Right lobe of liver (tissue), 6 donors: ENCODE data around the gene TESMIN. TPM values are rescaled to one million over a fixed set of nuclear protein-coding genes. Genes with fewer than 3 reads are reported as not detected.

Experiments used
- ATAC-seq, 4 donors: fragments of 200-7000 bp; cut with Tn5 transposase; one replicate each; pipeline ENCODE4 v1.9.1; 2020; ENCODE audit warnings: mild to moderate bottlenecking in 4 of 4, moderate library complexity in 4 of 4
- DNase-seq, 3 donors: peaks; one replicate each; pipeline ENCODE4 v3.0.0-alpha.2; 2020
- H3K27ac ChIP-seq, 3 donors: fragments of 200-600 bp; one replicate each; pipeline ENCODE4 v1.8.0; 2022
- H3K27me3 ChIP-seq, 2 donors: fragments of 200-600 bp; one replicate each; pipeline ENCODE4 v1.8.0; 2022
- H3K36me3 ChIP-seq, 4 donors: fragments of 200-600 bp; sonication (generic) in 1 of 4; one replicate each; pipeline versions ENCODE4 v1.5.1 to v1.8.0; 2017 to 2022; ENCODE audit warnings: control low read depth in 1 of 4
- H3K4me1 ChIP-seq, 4 donors: fragments of 200-600 bp; sonication (generic) in 1 of 4; one replicate each; pipeline versions ENCODE4 v1.5.1 to v1.8.0; 2017 to 2022; ENCODE audit warnings: control low read depth in 1 of 4
- H3K4me3 ChIP-seq, 3 donors: fragments of 200-600 bp; one replicate each; pipeline ENCODE4 v1.8.0; 2022
- H3K9me3 ChIP-seq, 4 donors: fragments of 200-600 bp; sonication (generic) in 1 of 4; one replicate each; pipeline versions ENCODE4 v1.5.1 to v1.8.0; 2017 to 2022; ENCODE audit warnings: control low read depth in 1 of 4
- CTCF ChIP-seq, 4 donors: fragments of 200-600 bp in 3 of 4; fragments of 450-650 bp in 1 of 4; IDR thresholded peaks; one replicate each; pipeline versions ENCODE4 v1.5.1 to v1.8.0; 2016 to 2022; ENCODE audit warnings: antibody characterized with exemption in 4 of 4, mild to moderate bottlenecking in 2 of 4
- POLR2A ChIP-seq: fragments of 450-650 bp; IDR thresholded peaks from one replicate; pipeline ENCODE4 v1.6.1; 2017; ENCODE audit warnings: antibody characterized with exemption, mild to moderate bottlenecking
- WGBS: methylation state at CpG from one replicate; pipeline ENCODE4 v1.1.6; 2018; ENCODE audit warnings: low coverage, low lambda C conversion rate; ENCODE audit not compliant: insufficient coverage; ENCODE audit errors: missing lambda C conversion rate; 5-methylcytosine and 5-hydroxymethylcytosine counted together
- intact Hi-C, 2 donors: fragments of 100-400 bp; cut with DNase I; formaldehyde crosslinking; loops; one replicate each; pipeline versions ENCODE4 v1.11.2 to v1.14.1; 2022
- total RNA-seq, 6 experiments: library from RNA; depleted of rRNA in 2 of 6; stranded (reverse); fragments of >200 nt in 2 of 6; fragmentation: NEBNext Ultra II Directional in 3 of 6; extraction: Animal tissue kit (Norgen Biotek cat#: 25700) in 3 of 6; gene quantifications; one replicate each; pipeline versions ENCODE4 v1.1.0 to v1.2.4, GENCODE V29; 2016 to 2023
- donor health status: DM: no; HTN: yes; CAD: no.
- donor health status: DM: no; HTN: no; CAD: no.
- donor health status: DM: no; HTN: no; CAD: no.
- donor health status: DM: no; HTN: yes; CAD: no.
- donor health status: DM: no; HTN: yes; CAD: no.

TESMIN gene
- total RNA-seq, 6 experiments from 2014 or later, result 0.42 to 1.4 (median 0.80) TPM

GRCh38 chr11:68686486-68686885 is 64.8 kb downstream of the TESMIN start:
- H3K27me3 ChIP-seq, result peaks cover 0 to 15% of the 10 kb centered on the region in 2 donors
- H3K36me3 ChIP-seq, result no peaks in the 10 kb centered on the region
- H3K27ac ChIP-seq, result no peak overlapping the region
- no peak for ATAC-seq
- H3K4me1 ChIP-seq, result peaks cover 0 to 10% (median 0%) of the 10 kb centered on the region in 4 donors
- WGBS, result 52% methylated on average over 2 of the region's 12 CpGs
- no peaks in the 10 kb centered on the region for H3K9me3 ChIP-seq
- H3K4me3 ChIP-seq, result no peak overlapping the region
- intact Hi-C loops, result no loop called here
- TF ChIP-seq POLR2A (no peak), CTCF (IDR thresholded peaks at IDR 0.05) (no peak)
- peak in 1 of 3 donors; percentile 37 for DNase-seq

DNA sequence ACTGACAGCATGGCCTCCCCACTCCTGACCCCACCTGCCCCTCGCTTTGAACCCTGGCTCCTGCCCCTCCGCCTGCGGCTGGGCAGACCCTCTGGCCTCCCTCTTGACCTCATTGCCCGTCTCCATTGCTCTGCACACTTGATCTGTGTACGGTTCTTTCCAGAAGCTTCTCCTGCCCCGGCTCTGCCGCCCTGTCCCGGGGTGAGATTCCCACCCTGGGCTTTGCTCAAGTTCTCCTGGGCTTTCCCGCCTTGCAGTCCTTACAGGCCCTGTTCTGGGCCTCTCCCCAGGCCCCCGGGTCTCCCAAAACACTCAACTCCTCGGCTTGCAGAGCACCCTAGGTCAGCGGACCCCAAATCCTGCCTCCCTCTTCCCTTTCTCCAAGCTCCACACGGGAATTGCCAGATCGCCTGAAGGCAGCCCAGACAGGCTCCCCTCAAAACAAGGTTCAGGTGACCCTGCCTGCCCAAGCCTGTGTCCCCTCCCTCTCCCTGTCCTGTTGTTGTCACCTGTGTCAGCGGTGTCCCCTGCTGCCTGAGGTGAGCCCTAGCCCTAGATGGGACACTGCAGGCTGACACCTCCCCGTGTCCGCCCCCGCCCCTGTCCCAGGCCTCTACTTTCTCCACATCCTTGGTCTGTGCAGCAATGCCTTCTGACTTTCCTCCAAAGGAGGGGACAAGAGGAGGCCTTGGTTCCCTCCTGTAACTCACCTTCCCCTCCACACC is 65.5 kb downstream of the TESMIN start:
- DNase-seq (peak in 1 of 3 donors; percentile 34), ATAC-seq (no peak)
- WGBS, result 84% methylated on average over 14 of the region's 18 CpGs
- Histone ChIP-seq H3K27ac (no peak overlapping the region), H3K27me3 (peaks cover 0 to 15% of the 10 kb centered on the region in 2 donors), H3K36me3 (no peaks in the 10 kb centered on the region), H3K9me3 (no peaks in the 10 kb centered on the region), H3K4me3 (no peak overlapping the region), H3K4me1 (peaks cover 0 to 10% (median 0%) of the 10 kb centered on the region in 4 donors)
- intact Hi-C loops, result no loop called here
- TF ChIP-seq CTCF (IDR thresholded peaks at IDR 0.05) (no peak), POLR2A (no peak)

GRCh38 chr11:68684385-68685356 is 66.6 kb downstream of the TESMIN start, which contains the start of gene GAL:
TSS of gene GAL (plus strand) at chr11:68684544. CDS start at chr11:68684924, 380 bp downstream.
- H3K27ac ChIP-seq, result no peak within 1 kb of the TSS
- peaks cover 0 to 15% of the 10 kb centered on the region in 2 donors for H3K27me3 ChIP-seq
- no peaks in the 10 kb centered on the region for H3K9me3 ChIP-seq
- H3K36me3 ChIP-seq, result no peaks in the 10 kb centered on the region
- peak in 1 of 3 donors; percentile 40 for DNase-seq
- peak within 1 kb of the TSS in 1 of 3 donors; percentile 26 for H3K4me3 ChIP-seq
- peak; percentile 24 to 40 (median 34) for ATAC-seq
- TF ChIP-seq CTCF (IDR thresholded peaks at IDR 0.05) (no peak), POLR2A (no peak)
- 31% methylated on average over 15 of the region's 113 CpGs for WGBS
- H3K4me1 ChIP-seq, result peaks cover 0 to 10% (median 0%) of the 10 kb centered on the region in 4 donors
- intact Hi-C loops, result no loop called here

GRCh38 chr11:68683536-68684384 is 67.6 kb downstream of the TESMIN start:
- 29% methylated on average over 4 of the region's 37 CpGs for WGBS
- ATAC-seq (peak in 1 of 4 donors; percentile 16), DNase-seq (peak in 1 of 3 donors; percentile 42)
- Histone ChIP-seq H3K9me3 (no peaks in the 10 kb centered on the region), H3K27ac (no peak overlapping the region), H3K36me3 (no peaks in the 10 kb centered on the region), H3K27me3 (peaks cover 0 to 15% of the 10 kb centered on the region in 2 donors), H3K4me1 (peaks cover 0 to 10% (median 0%) of the 10 kb centered on the region in 4 donors), H3K4me3 (peak overlapping the region in 1 of 3 donors; percentile 26)
- TF ChIP-seq POLR2A (no peak), CTCF (IDR thresholded peaks at IDR 0.05) (no peak)
- intact Hi-C loops, result no loop called here
